ENCODE data around the gene ADARB2. TPM values are rescaled to one million over a fixed set of nuclear protein-coding genes. Genes with fewer than 3 reads are reported as not detected.
"Not testable (repeated sequence)": the region's sequence is repeated elsewhere in the genome, so short reads cannot be mapped to it uniquely, and the experiment has no call there.

Gene ADARB2
- total and polyA plus RNA-seq, 11 donors, result 0.07 to 1.2 (median 0.28) TPM; not detected in 4

GRCh38 chr10:1345368-1345767, 392.0 kb downstream of the ADARB2 start:
- no peak for DNase-seq
- WGBS, 4 donors, result 38 to 44% (median 42%) methylated on average over 2 to 4 of the region's 4 CpGs
- Histone ChIP-seq H3K4me1 (no peaks in the 10 kb centered on the region), H3K27me3 (peaks cover 0 to 6% (median 0%) of the 10 kb centered on the region in 9 donors), H3K9me3 (no peaks in the 10 kb centered on the region), H3K36me3 (no peaks in the 10 kb centered on the region), H3K27ac (no peak overlapping the region), H3K4me3 (no peak overlapping the region)
- ATAC-seq, result peak in 2 of 4 donors; percentile 22 to 24
- TF ChIP-seq POLR2A (IDR thresholded peaks at IDR 0.05) (no peak), CTCF (IDR thresholded peaks at IDR 0.05) (no peak)
- intact Hi-C loops (cut with DNase I), result no loop called here

GRCh38 chr10:1344846-1345245, 392.5 kb downstream of the ADARB2 start:
- Histone ChIP-seq H3K9me3 (no peaks in the 10 kb centered on the region), H3K4me1 (no peaks in the 10 kb centered on the region), H3K36me3 (no peaks in the 10 kb centered on the region), H3K27me3 (peaks cover 0 to 6% (median 0%) of the 10 kb centered on the region in 9 donors), H3K27ac (no peak overlapping the region), H3K4me3 (no peak overlapping the region)
- 86 to 89% (median 87%) methylated on average over 17 of the region's 17 CpGs for WGBS, 4 donors
- ATAC-seq, result no peak
- intact Hi-C loops (cut with DNase I), result no loop called here
- no peak for DNase-seq
- TF ChIP-seq CTCF (IDR thresholded peaks at IDR 0.05) (no peak), POLR2A (IDR thresholded peaks at IDR 0.05) (no peak)

- no peak overlapping the region for H3K4me3 ChIP-seq
- peaks cover 0 to 6% (median 0%) of the 10 kb centered on the region in 9 donors for H3K27me3 ChIP-seq
- H3K9me3 ChIP-seq, result no peaks in the 10 kb centered on the region
- H3K36me3 ChIP-seq, result no peaks in the 10 kb centered on the region
- intact Hi-C loops (cut with DNase I), result no loop called here
- H3K4me1 ChIP-seq, result no peaks in the 10 kb centered on the region
- 86 to 91% (median 89%) methylated on average over 12 to 13 of the region's 13 CpGs for WGBS, 4 donors
- H3K27ac ChIP-seq, result no peak overlapping the region
- TF ChIP-seq CTCF (IDR thresholded peaks at IDR 0.05) (no peak), POLR2A (IDR thresholded peaks at IDR 0.05) (no peak)
- ATAC-seq, result no peak
- no peak for DNase-seq
Measured at GRCh38 chr10:1344408-1344807, 392.9 kb downstream of the ADARB2 start.

GRCh38 chr10:1343176-1343575, 394.1 kb downstream of the ADARB2 start:
- H3K27me3 ChIP-seq, result no peaks in the 10 kb centered on the region
- TF ChIP-seq POLR2A (IDR thresholded peaks at IDR 0.05) (no peak), CTCF (IDR thresholded peaks at IDR 0.05) (no peak)
- H3K4me1 ChIP-seq, result no peaks in the 10 kb centered on the region
- 64 to 80% (median 66%) methylated on average over 5 of the region's 5 CpGs for WGBS, 4 donors
- intact Hi-C loops (cut with DNase I), result no loop called here
- DNase-seq (no peak), ATAC-seq (no peak)
- no peaks in the 10 kb centered on the region for H3K9me3 ChIP-seq
- no peak overlapping the region for H3K27ac ChIP-seq
- H3K4me3 ChIP-seq, result no peak overlapping the region
- no peaks in the 10 kb centered on the region for H3K36me3 ChIP-seq

- WGBS, 4 donors, result 94 to 98% (median 96%) methylated on average over 14 of the region's 14 CpGs
- H3K4me3 ChIP-seq; DNase-seq; H3K4me1 ChIP-seq; intact Hi-C loops (cut with DNase I); H3K27me3 ChIP-seq; H3K9me3 ChIP-seq; ATAC-seq; H3K27ac ChIP-seq; H3K36me3 ChIP-seq: not testable (repeated sequence)
Measured at GRCh38 chr10:1341052-1341451, 396.3 kb downstream of the ADARB2 start.
